Caki2 (cell line): ENCODE measurements around the gene SMAD5. TPM values are rescaled to one million over a fixed set of nuclear protein-coding genes. Genes with fewer than 3 reads are reported as not detected.
A peak's percentile ranks its signal among the peaks of the same experiment; 100 is the strongest.

Experiments used
- DNase-seq: peaks from one replicate; pipeline ENCODE4 v3.0.0-alpha.2; 2015; ENCODE audit warnings: low read depth
- in situ Hi-C: cut with HindIII; loops from 2 replicates; pipeline ENCODE4 v1.10.0; 2016; ENCODE audit warnings: low sequenced_read_pairs, low pct_unique_long_range_greater_than_20kb, mixed read lengths
- total RNA-seq: library from RNA; depleted of rRNA; stranded (reverse); fragments of >200 nt; shearing (Covaris generic); gene quantifications from 2 replicates; pipeline ENCODE4 v1.2.3, GENCODE V29; 2014; ENCODE audit warnings: low replicate concordance; rRNA removed

SMAD5 gene
- total RNA-seq = 15.5 and 77.3 TPM in 2 replicates

- DNase-seq = peak; percentile 92
- in situ Hi-C loops = no loop called here
These were observed at the start of gene SMAD5 for GRCh38 chr5:136132557-136133221. TSS of gene SMAD5 (plus strand) at chr5:136132845. CDS start at chr5:136153761, 20,916 bp downstream.

DNA sequence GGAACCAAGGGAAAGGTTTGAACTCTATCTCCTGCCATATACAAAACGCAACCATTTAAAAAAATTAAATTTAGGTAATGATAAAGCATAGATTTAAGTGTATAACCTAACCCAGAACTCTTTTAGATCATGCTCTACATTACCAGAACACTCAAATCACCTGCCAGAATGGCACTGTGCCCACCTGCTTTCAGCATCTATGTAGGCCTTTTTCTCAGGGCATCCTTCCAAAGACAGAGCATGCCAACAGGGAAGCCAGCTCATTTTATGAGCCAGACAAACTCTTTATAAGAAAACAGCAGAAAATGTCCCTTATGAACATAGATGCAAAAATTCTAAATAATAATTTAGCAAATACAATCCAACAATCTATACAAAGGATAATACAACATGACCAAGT is 47.9 kb upstream of the SMAD5 start:
- in situ Hi-C loops = no loop called here
- no peak for DNase-seq

DNA sequence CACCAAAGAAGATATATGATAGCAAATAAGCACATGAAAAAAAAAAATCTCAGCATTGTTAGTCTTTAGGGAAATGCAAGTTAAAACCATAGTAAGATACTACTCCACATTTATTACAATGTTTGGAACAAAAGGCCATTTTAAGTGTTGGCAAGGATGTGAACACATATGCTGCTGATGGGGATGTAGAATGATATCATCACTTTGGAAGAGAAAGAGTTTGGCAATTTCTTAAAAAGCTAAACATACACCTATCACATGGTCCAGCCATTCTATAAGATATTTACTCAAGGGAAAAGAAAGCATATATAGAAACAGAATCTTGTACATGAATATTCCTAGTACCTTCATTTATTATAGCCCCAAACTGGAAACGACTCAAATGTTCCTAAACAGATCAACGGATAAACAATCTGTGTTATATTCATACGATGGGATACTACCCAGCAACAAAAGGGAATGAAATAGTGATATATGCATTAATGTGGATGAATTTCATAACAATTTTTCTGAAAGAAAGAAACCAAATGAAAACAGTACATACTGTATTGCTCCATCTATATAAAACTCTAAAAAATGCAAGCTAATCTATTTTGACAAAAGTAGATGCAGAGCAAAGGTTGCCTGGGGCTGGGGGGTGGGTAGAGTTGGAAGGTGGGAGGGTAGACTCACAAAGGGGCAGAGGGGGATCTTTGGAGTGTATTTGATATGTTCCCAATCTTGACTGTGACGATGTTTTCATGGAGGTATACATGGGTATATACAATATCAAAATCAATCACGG is 45.7 kb upstream of the SMAD5 start:
- in situ Hi-C loops = no loop called here
- DNase-seq = no peak

DNA sequence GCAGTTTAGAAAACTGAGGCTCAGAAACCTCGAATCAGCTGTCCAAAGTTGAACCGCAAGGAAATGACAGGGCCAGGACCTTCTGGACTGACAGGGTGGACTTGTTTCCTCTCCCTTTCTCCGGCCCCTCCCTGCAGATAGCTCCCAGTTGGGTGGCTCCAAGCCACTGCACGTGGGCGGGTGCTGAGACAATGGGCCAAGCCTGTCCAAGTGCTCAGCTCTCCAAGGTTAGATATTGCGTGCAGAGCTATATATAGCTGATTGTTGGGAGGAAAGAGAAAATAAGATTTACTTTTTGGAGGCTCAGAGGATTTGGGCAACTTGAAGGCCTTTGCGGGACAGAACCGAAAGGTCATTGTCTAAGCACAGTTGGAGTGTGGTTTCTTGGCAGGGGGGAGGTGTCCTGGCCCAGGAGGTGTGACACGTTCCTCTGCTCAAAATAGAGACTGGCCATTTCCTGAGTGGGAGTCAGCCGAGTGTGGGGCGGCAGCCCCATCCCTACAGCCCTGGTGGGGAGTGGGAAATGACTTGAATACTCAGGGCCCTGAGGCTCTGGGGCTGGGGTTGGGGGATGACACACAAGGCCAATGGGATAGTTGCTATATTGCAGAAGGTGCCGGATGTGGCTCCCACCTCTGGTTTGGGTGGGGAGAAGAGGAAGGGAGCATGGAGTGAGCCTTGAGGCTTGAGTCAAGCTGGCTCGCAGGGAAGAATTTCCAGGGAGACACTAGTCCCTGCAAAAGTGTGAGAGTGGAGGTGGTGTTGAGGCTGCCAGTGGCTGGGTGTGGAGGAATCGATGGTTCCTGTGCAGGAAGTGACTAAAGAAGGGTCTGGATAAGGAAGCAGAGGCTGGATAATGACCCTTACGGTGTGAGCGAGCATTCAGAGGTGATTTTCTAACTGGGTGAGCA is 44.4 kb upstream of the SMAD5 start:
- in situ Hi-C loops = no loop called here
- DNase-seq = no peak

DNA sequence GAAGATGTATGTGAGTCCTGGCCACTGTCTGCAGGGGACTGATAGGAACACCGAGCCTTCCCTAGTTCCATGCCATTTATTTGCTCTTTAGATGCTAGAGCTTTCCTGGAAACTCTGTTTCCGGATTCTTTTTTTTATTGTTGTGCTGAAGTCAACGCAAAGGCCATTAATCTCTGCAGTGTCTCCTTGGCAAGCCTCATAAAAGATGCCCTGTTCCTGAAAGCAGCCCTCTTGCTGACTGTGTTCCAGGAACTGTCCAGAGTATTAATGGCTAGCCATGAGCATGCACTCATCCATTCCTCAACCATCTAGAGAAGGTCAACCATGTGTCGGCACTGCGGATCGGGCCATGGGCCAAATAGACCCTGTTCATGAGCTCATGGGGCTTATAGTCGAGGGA is 42.9 kb upstream of the SMAD5 start:
- in situ Hi-C loops = no loop called here
- DNase-seq = no peak

DNA sequence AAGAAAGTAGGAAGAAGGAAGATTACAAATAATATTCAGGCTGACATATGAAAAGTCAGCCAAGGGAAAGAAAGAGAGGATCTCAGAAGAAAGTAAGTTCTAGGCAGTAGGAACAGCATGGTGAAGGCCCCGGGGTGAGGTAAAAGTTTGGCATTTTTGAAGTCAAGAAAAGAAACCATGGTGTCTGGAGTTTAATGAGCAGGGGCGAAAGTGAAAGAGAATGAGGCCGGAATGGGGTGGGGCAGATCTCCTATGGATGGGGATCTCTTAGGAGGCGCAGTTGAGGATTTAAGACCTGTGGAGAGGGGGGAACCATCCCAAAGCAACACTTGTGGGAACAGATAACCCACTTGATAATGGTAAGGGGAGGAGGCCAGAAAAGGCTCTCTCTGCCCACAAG is 42.3 kb upstream of the SMAD5 start:
- in situ Hi-C loops = no loop called here

DNA sequence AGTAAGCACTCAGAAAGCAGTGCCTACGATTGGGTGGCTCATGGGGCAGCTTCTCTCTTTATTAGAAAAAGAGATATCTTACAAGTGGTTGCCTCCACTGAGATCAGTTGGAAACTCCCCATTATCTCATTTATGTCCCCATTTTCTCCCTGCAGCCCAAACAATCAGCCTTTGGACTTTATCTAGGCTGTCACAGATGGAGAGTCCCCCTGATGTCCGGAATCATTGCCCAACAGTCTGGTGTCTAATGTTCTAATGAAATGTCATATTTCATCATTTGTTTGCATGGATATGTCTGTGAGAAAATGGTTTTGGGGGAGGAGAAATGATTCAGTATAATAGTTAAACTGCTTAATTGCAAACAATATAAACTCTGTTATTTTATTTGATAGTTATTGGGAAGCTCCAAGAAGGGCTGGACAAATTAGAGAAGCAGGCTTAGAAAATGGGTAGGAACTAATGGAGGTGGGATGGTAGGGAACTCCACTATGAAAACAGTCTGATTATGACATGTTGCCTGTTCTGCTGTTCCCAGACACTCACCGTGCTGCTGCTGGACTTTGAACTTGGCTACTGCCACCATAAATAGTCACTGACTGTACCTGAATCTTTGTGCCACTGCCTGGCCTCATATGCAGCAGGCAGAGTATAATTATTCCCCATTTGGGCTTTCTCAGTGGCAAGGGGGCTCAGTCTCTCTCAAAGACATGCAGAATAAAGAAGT is 38.3 kb upstream of the SMAD5 start:
- in situ Hi-C loops = no loop called here
- DNase-seq = no peak

More for the DNA sequence above, 42.3 kb upstream of the SMAD5 start:
- no peak for DNase-seq

- in situ Hi-C loops = no loop called here
- DNase-seq = no peak
These were observed 37.6 kb upstream of the SMAD5 start for GRCh38 chr5:136094913-136095641.

DNA sequence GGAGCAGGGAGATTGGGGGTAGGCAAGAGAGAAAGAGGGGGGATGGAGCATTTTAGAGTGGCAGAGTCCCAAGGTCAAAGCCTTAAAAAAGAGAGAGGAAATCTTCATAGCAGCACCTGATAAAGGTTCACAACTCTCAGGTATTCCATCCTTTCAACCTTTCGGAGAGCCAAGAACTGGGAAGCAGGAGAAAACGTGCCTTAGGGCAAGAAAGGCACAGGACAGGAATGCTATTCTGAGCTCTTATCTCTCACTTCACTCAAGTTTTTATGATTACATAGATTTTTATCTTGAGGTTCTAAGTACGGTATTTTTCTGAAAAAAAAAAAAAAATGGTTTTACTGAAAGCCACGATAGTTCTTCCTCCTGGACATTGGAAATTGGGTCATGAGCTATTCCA is 34.5 kb upstream of the SMAD5 start:
- DNase-seq = no peak
- in situ Hi-C loops = no loop called here

GRCh38 chr5:136099870-136100269 is 32.8 kb upstream of the SMAD5 start:
- no peak for DNase-seq
- in situ Hi-C loops = no loop called here

- in situ Hi-C loops = no loop called here
- DNase-seq = no peak
These were observed 30.8 kb upstream of the SMAD5 start for GRCh38 chr5:136101884-136102283.

- in situ Hi-C loops = no loop called here
These were observed 29.5 kb upstream of the SMAD5 start for GRCh38 chr5:136103118-136103517.

GRCh38 chr5:136104306-136104965 is 28.2 kb upstream of the SMAD5 start:
- in situ Hi-C loops = no loop called here
- no peak for DNase-seq

More at GRCh38 chr5:136103118-136103517, 29.5 kb upstream of the SMAD5 start:
- DNase-seq = no peak

DNA sequence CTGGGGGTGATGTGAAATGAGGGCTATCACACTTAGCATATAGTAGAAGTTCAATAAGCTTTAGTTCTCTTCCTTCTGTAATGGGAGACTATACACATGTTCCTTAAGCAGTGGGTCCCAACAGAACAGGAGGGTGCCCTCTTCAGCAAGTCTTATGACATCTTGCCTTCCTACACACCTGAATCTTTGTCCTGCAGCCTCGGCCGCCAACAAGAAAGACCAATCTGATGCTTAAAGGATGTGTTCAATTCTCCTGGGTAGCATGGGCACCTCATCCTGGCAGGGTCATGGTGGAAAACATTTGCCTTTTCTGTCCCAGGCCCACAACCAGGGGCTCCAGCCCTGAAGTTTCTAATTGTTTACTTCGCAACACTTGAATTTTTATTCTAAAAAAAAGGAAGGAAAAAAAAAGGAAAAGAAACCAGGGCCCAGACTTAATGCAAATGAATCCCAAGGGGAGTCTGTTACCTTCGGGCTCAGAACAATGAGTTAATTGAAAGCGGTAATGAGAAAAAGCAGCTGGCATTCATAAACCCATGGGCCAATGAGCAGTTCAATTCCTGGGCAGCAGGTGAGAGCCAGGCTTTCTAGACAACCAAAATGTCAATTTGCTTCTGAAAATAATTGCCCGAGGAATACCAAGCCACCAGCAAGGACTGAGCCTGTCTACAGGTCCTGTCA is 26.2 kb upstream of the SMAD5 start:
- in situ Hi-C loops = no loop called here
- no peak for DNase-seq

DNA sequence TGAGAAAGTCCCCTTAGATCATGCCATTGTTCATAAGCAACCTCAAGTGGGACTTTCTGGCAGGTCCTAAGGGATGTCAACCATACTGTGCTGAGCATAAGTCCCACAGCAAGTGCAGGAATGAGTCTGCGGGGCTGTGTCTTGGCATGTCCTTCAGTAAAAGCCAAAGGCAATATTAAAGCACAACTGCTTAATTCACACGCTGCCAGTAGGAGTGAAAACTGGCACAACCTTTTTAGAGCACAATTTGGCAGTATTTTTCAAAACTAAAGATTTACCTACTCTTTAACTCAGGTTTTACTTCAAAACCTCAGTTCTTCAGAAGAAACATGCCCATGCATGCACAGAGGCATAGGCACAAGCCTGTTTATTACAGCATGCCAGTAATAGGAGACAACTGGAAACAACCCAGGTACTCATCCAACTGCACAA is 24.4 kb upstream of the SMAD5 start:
- in situ Hi-C loops = no loop called here
- no peak for DNase-seq

DNA sequence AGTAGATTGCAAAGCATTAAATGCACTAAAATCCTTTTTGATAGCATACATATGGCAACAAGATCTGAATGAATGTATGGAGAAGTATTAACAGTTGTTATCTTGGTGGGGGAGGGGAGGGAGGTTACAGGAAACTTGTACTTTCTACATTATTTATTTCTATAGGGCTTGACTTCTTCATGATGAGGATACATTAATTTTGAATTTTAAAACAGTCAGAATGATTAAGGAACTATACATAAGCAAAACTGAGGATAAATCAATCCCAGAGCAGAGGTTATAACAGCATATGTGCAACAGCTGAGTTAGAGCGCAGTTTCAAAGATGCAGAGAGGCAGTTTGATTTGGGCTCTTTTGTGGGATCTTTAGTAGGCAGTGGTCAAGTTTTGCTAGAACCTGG is 23.9 kb upstream of the SMAD5 start:
- no peak for DNase-seq
- in situ Hi-C loops = no loop called here
